NCI-H82 (cell line): ENCODE measurements around the gene TOP1.

Source experiments
- DNase-seq: peaks from one replicate; lab custom pipeline; 2025; lab: John Stamatoyannopoulos, UW

The TOP1 gene

DNA sequence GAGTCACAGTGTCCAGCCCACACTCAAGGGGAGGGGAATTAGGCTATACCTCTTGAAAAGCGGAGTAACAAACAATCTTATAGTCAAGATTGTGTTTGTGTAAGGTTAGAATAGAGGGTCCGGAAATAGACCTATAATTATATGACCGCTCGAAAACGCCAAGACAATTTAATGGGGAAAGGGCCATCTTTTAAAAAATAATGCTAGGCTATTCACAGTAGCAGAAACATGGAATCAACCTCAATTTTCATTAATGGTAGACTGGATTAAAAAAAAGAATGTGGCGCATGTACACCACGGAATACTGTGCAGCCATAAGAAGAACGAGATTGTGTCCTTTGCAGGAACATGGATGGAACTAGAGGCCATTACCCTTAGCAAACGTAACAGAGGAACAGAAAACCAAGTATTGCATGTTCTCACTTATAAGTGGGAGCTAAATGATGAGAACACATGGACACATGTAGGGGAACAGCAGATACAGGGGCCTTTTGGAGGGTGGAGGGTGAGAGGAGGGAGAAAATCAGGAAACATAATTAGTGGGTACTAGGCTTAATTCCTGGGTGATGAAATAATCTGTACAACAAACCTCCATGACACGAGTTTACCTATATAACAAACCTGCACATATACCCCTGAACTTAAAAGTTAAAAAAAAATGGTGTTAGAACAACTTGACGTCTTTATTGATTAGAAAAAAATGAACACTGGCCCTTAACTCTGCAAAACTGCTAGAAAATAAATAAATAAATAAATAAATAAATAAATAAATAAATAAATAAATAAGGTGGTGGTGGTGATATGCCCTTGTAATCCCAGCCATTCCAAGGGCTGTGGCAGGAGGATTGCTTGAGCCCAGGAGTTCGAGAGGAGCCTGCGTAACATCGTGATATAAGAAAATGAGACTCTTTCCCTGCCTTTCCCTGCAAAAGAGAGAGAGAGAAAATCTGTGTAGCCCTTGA is 30.3 kb downstream of the TOP1 start:
- no peak for DNase-seq

DNA sequence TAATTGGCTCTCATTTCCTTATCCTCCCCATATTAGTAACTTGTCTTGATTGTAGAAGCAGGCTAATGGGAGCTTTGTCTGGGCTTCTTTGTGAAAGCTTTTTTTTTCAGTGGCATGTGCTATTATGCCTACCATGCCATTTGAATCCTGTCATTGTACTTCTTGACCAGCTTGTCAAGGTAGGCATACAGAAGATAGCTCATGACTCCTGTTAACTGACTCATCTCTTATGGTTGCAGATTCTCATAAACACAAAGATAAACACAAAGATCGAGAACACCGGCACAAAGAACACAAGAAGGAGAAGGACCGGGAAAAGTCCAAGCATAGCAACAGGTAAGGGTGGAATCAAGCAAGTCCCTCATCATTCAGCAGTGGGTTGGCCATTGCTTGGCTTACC is 32.5 kb downstream of the TOP1 start:
- DNase-seq = no peak

DNA sequence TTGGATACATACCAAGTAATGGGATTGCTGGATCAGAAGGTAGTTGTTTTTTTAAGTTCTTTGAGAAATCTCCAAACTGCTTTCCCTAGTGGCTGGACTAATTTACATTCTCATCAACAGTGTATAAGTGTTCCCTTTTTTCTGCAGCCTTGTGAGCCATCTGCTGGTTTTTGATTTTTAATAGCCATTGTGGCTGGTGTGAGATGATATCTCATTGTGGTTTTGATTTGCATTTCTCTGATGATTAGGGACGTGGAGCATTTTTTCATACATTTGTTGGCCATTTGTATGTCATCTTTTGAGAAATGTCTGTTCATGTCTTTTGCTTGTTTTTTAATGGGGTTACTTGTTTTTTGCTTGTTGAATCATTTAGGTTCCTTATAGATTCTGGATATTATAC is 34.8 kb downstream of the TOP1 start:
- no peak for DNase-seq

- DNase-seq = no peak
Observed at GRCh38 chr20:41064377-41064776, 35.8 kb downstream of the TOP1 start.

GRCh38 chr20:41065716-41066115 is 37.1 kb downstream of the TOP1 start:
- no peak for DNase-seq

- DNase-seq = no peak
Observed at GRCh38 chr20:41068806-41069205, 40.2 kb downstream of the TOP1 start.

DNA sequence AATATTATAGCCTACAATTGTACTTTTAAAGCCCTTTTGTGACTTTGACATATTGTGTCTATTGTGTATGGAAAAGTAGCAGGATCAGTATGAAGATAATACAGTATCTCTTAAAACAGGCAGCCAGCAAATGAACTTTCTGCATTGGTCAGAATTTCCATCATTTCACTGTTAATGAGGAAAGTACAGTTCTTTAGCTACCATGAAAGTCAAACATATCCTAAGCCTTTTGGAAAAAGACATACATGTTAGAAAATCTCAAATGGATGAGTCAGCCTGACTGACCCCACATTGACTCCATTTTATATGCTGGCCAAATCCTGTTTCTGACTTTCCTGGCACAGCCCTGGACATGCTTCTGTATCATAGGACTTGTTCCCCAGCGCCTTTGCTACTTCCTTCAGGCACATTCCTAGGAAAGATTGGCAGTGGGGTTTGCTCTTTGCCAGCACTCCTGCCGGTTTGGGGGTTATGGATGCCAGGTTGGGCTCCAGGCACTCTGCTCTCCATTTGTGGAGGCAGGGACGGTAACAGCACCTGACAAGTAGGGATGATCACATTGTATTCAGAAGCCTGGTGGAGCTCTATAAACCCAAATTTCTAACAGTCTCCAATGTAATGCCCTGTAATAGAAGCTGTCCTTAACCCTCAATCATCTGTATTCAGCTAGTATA is 43.7 kb downstream of the TOP1 start:
- DNase-seq = no peak

GRCh38 chr20:41072915-41073314 is 44.3 kb downstream of the TOP1 start:
- DNase-seq = no peak

DNA sequence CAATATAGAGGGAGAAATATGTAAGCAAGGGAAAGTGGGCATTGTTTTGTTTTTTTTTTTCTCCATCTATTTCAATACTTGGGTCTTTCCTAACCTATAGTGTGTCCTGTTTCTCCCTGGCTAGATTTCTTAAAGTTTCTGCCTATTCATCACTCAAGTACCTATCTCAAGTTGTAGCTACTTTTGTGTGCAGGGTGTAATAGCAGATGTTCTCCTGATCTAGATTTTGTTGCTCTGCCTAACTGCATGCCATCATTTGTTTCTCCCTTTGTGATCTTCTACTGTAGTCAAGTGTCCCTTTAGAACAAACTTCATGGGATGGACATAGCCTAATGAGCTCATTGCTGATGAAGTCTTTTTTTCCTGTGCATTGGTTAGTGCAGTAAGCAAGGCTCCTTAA is 45.8 kb downstream of the TOP1 start:
- no peak for DNase-seq

DNA sequence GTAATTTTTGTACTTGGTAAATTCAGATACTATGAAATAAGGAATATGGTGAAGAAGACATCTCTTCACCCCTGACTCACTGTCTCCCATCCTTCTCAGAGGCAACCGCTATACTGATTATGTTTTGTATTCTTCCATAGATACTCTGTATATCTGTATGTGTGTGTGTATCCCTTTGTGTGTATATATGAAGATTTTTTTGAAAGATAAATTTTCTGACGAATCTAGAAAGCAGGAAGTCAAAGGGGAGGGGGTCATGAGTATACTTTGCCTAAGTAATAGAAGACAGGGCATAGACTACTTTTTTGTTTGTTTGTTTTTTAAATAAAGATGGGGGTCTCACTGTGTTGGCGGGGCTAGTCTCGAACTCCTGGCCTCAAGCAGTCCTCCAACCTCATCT is 48.2 kb downstream of the TOP1 start:
- DNase-seq = no peak

- peak; percentile 14 for DNase-seq
Observed at GRCh38 chr20:41078329-41078728, 49.7 kb downstream of the TOP1 start.

DNA sequence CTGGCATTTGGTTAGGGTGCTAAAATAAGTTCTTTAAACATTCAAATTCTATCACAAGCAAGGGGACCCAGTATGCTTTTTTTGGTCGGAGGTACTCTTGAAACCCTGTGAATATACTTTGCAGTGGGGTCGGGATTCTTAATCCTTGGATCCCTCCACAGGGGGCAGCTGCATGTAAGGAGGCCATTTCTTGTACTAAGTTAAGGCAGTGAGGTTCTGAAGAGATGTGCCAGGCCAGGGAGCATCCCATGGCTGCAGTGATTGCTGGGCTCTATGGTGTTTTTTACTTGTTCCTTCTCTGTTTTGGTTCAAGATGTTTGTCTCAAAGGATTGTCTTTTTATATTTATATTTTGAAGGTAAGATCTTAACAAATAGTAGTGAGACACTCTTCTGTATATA is 50.4 kb downstream of the TOP1 start:
- no peak for DNase-seq

GRCh38 chr20:41080866-41081265 is 52.2 kb downstream of the TOP1 start:
- DNase-seq = no peak

GRCh38 chr20:41081276-41081814 is 52.7 kb downstream of the TOP1 start:
- no peak for DNase-seq

DNA sequence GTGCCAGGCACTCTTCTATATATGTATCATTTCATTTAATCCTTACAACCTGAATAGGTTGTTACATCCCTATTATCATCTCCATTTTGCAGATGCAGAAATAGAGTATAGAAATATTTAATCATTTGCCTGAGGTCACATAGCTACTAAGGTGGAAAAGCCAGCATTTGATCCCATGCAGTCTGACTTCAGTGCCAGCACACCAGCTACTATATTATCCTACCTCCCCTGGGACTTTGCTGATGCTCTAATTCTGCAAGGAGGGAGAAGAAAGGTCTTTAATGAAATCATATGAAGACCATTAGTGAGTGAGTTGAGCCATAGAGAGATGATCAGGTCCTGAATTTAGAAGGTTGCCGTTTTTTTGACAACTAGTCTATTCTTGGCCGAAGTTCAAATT is 53.7 kb downstream of the TOP1 start:
- peak; percentile 25 for DNase-seq

DNA sequence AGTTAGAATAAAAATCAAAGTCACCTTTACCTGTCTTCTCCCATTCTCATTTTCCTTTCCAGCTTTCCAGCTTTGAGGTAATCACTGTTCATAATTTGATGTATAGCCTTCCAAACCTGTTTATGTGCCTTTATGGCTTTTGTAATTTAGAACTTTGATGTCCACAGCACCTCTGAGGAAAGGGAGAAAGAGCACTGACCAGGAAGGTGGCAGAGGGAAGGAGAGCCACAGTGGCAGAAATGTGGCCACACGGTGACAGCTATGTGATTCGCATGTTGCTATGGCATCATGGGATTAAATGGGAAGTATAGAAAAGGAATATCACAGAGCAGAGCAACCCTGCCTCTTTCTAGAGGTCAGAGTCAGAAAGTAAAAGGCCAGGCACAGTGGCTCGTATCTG is 57.0 kb downstream of the TOP1 start:
- DNase-seq = no peak

DNA sequence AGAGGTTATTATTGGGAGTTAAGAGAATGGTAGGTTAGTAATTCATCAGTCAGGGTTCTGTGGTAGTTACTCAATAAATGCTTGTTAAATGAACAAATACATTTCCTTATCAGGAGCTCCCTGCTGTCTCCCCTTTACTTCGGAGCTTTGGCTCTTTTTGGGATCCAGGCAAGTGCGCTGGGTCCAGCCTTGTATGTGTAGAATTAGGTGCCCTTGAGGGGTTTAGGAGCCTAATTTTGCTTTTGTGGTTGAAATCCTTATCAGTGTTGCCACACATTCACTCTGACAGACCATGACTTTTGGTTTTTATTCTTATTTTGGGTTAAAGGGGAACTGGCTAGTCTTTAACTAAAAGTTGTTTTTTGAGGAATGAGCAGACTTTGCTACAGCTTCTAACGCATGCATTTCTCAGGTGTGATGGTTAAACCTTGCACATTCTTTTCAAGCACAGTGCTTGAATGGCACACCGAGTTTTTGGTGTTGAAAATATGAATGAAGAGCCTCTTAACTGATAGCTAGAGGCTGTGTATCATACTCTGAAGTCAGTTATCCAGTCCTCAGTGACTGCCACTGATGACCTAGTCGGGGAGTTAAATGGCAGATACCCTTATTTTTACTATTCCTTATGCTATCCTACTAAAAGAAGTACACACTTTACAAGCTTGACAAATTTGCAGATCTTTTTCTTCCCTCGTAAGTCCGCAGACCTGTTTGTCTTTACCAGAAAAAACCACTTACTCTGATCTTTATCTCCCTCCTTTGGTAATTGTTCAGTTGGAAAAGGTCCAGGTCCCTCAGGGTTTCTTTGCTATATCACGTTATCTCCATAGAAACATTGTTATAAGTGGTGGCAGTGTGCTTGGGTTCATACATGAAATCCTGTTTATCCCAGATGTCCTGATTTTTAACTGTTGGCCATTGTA is 58.0 kb downstream of the TOP1 start:
- DNase-seq = no peak

- DNase-seq = no peak
Observed at GRCh38 chr20:41087325-41087685, 58.7 kb downstream of the TOP1 start.

DNA sequence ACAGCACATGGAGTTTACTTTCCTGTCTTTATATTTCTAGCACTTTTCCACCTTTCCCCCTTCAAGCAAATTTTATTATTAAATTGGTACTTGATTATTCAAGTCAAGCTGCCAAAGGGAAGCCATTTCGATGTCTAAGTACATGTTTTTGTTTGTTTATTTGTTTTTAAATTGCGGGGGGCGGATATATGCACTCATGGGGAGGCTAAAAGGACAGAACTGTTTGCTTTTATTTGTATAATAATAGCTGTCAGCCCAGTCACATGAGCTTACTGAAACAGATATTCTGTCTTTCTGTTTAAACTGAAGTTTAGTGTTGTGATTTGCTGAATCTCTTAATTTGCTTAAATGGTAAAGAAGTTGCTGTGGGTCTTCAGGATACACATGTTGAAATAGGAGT is 59.2 kb downstream of the TOP1 start:
- DNase-seq = no peak

- peak; percentile 6 for DNase-seq
Observed at GRCh38 chr20:41089555-41089954, 60.9 kb downstream of the TOP1 start.

GRCh38 chr20:41091927-41092326 is 63.3 kb downstream of the TOP1 start:
- DNase-seq = no peak
